Endothelial cell of umbilical vein (primary cell): Measurements from ENCODE around the gene MYO15A. TPM values are rescaled to one million over a fixed set of nuclear protein-coding genes. Genes with fewer than 3 reads are reported as not detected.

Source experiments
- BruUV-seq: library from RNA; stranded (reverse); fragments of 400-500 nt; replicated peaks from 2 replicates; lab custom pipeline; 2021; lab: Mats Ljungman, UMichigan
- CTCF ChIA-PET: fragments of 300-600, 350-600 bp; sonication (Branson Sonifier 250); formaldehyde crosslinking; loops from one replicate; lab custom pipeline; 2021; ENCODE audit warnings: antibody characterized with exemption, inconsistent platforms; lab: Charles Lee
- POLR2A ChIA-PET: fragments of 300-600, 350-600 bp; sonication (Branson Sonifier 250); formaldehyde crosslinking; loops from one replicate; lab custom pipeline; 2021; ENCODE audit warnings: antibody characterized with exemption, inconsistent platforms; lab: Charles Lee
- DNase-seq: peaks from one replicate; pipeline ENCODE4 v3.0.0-alpha.2; 2011; ENCODE audit warnings: low read depth, low spot score
- FAIRE-seq: peaks from 2 replicates; lab custom pipeline; 2011; peaks lifted over from hg19 to GRCh38; lab: Jason Lieb, UNC
- H2AFZ ChIP-seq: 2 replicates; pipeline ENCODE4 v1.6.0; 2012; ENCODE audit warnings: low read depth, low read length, control low read depth, inconsistent platforms
- H3K27ac ChIP-seq: 2 replicates; pipeline ENCODE4 v1.5.1; 2011; ENCODE audit warnings: low read depth, mild to moderate bottlenecking, control low read depth, low read length, moderate library complexity; ENCODE audit not compliant: insufficient read depth
- H3K27me3 ChIP-seq, 2 experiments: 2 replicates each; pipeline versions ENCODE4 v1.6.0 to v1.6.1; 2011; ENCODE audit warnings: low read length in 2 of 2, mixed read lengths in 1 of 2; ENCODE audit not compliant: control insufficient read depth in 2 of 2, insufficient read depth in 2 of 2
- H3K36me3 ChIP-seq, 2 experiments: 2 replicates in 1 of 2; 3 replicates in 1 of 2; pipeline ENCODE4 v1.5.1; 2011; ENCODE audit warnings: low read length in 2 of 2, mild to moderate bottlenecking in 1 of 2, moderate library complexity in 1 of 2; ENCODE audit not compliant: control insufficient read depth in 2 of 2, insufficient read depth in 2 of 2; ENCODE audit errors: extremely low read depth in 1 of 2
- H3K4me1 ChIP-seq: 3 replicates; pipeline ENCODE4 v1.5.1; 2011; ENCODE audit warnings: mild to moderate bottlenecking, low read length; ENCODE audit not compliant: control insufficient read depth, insufficient read depth; ENCODE audit errors: extremely low read depth
- H3K4me2 ChIP-seq: 2 replicates; pipeline ENCODE4 v1.6.1; 2011; ENCODE audit warnings: low read length, control low read depth, mixed read lengths; ENCODE audit not compliant: insufficient read depth
- H3K4me3 ChIP-seq, 3 experiments: fragments of 200-600 bp in 1 of 3; sonication (generic), shearing (Covaris generic) in 1 of 3; replicated peaks in 1 of 3; 2 replicates each; pipeline ENCODE4 v1.5.1; 2011 to 2016; ENCODE audit warnings: control low read depth in 3 of 3, low read length in 3 of 3, mild to moderate bottlenecking in 2 of 3, inconsistent platforms in 1 of 3, low read depth in 1 of 3, moderate library complexity in 1 of 3; ENCODE audit not compliant: insufficient read depth in 1 of 3
- H3K79me2 ChIP-seq: 2 replicates; pipeline ENCODE4 v1.6.0; 2012; ENCODE audit warnings: low read length, inconsistent platforms; ENCODE audit not compliant: control insufficient read depth, insufficient read depth
- H3K9ac ChIP-seq: replicated peaks from 2 replicates; pipeline ENCODE3; 2011; ENCODE audit warnings: low read length, control low read depth; ENCODE audit not compliant: insufficient read depth; ENCODE audit errors: extremely low read depth
- H3K9me1 ChIP-seq: replicated peaks from 3 replicates; pipeline ENCODE4 v1.6.0; 2011; ENCODE audit warnings: mild to moderate bottlenecking, low read length; ENCODE audit not compliant: control insufficient read depth, insufficient read depth; ENCODE audit errors: extremely low read depth
- H3K9me3 ChIP-seq: replicated peaks from 2 replicates; pipeline ENCODE4 v1.5.1; 2012; ENCODE audit warnings: low read length, inconsistent platforms; ENCODE audit not compliant: control insufficient read depth, insufficient read depth
- H4K20me1 ChIP-seq: replicated peaks from 2 replicates; pipeline ENCODE3; 2011; ENCODE audit warnings: mild to moderate bottlenecking, low read length; ENCODE audit not compliant: control insufficient read depth, insufficient read depth; ENCODE audit errors: extremely low read depth
- CTCF ChIP-seq, 2 donors: IDR thresholded peaks; 1 replicate in 1 of 2; 2 replicates in 1 of 2; pipeline ENCODE4 v1.5.1; 2011; ENCODE audit warnings: low read length in 2 of 2, mild to moderate bottlenecking in 2 of 2, moderate library complexity in 2 of 2, control low read depth in 1 of 2, inconsistent platforms in 1 of 2, low read depth in 1 of 2; ENCODE audit not compliant: insufficient read depth in 1 of 2; ENCODE audit errors: extremely low read depth in 1 of 2
- EZH2 ChIP-seq: IDR thresholded peaks from 2 replicates; pipeline ENCODE4 v1.6.1; 2012; ENCODE audit warnings: borderline replicate concordance, low read depth, mild to moderate bottlenecking, moderate library complexity, low read length, inconsistent platforms; ENCODE audit not compliant: severe bottlenecking
- FOS ChIP-seq: IDR thresholded peaks from 2 replicates; pipeline ENCODE4 v1.6.1; 2011; ENCODE audit warnings: mild to moderate bottlenecking, low read length, moderate library complexity, borderline replicate concordance; ENCODE audit not compliant: insufficient read depth
- GATA2 ChIP-seq: IDR thresholded peaks from 2 replicates; pipeline ENCODE4 v1.7.0; 2011; ENCODE audit warnings: low read depth, mild to moderate bottlenecking, moderate library complexity, mixed read lengths, low read length; ENCODE audit not compliant: insufficient read length, insufficient read depth
- JUN ChIP-seq: IDR thresholded peaks from 2 replicates; pipeline ENCODE4 v1.6.1; 2011; ENCODE audit warnings: borderline replicate concordance, low read depth; ENCODE audit not compliant: insufficient read length, insufficient read depth
- MAX ChIP-seq: IDR thresholded peaks from 2 replicates; pipeline ENCODE4 v1.6.1; 2011; ENCODE audit not compliant: insufficient read depth, insufficient read length
- MYC ChIP-seq: IDR thresholded peaks from one replicate; pipeline ENCODE4 v1.6.1; 2011; ENCODE audit warnings: mild to moderate bottlenecking, low read depth, low read length
- POLR2A ChIP-seq: IDR thresholded peaks from 2 replicates; pipeline ENCODE4 v1.6.1; 2012; ENCODE audit warnings: low read depth, mild to moderate bottlenecking, control low read depth, low read length
- POLR2AphosphoS5 ChIP-seq: IDR thresholded peaks from 2 replicates; pipeline ENCODE4 v1.6.1; 2012; ENCODE audit warnings: low read depth, mild to moderate bottlenecking, control low read depth, low read length, moderate library complexity; ENCODE audit not compliant: insufficient read depth
- dilution Hi-C: fragments of 300-500 bp; cut with MboI; formaldehyde crosslinking; loops from one replicate; pipeline ENCODE4 v1.15.0; 2019; ENCODE audit warnings: low sequenced_read_pairs; ENCODE audit not compliant: extremely low pct_ligation_motif_present
- intact Hi-C: fragments of 100-400 bp; cut with micrococcal nuclease; formaldehyde crosslinking; loops from one replicate; pipeline ENCODE4 v1.10.0; 2022
- polyA plus RNA-seq, 4 experiments: library from polyadenylated mRNA; depleted of rRNA in 3 of 4; stranded (reverse) in 3 of 4; unstranded in 1 of 4; fragments of >200 nt; gene quantifications; 2 replicates each; pipeline versions ENCODE4 v1.2.1 to v1.2.3, GENCODE V29; 2011 to 2012; ENCODE audit warnings: missing spikeins in 1 of 4
- total RNA-seq: library from RNA; stranded (reverse); gene quantifications from 2 replicates; pipeline ENCODE4 v1.2.3, GENCODE V29; 2021

The MYO15A gene
- total and polyA plus RNA-seq, 2 donors (not counting 3 experiments of a cell fraction or from before 2014, with no cell fraction given) = 0.46 to 0.82 TPM

GRCh38 chr17:18084256-18084655, 24.3 kb upstream of the MYO15A start:
- H3K4me3 ChIP-seq = no peak overlapping the region
- H3K27me3 ChIP-seq = peaks cover under 1 to 4% of the 10 kb centered on the region in 2 experiments
- FAIRE-seq = no peak
- no peaks in the 10 kb centered on the region for H3K9me1 ChIP-seq
- POLR2A ChIA-PET = no interaction called here
- H3K79me2 ChIP-seq = peaks cover 13% of the 10 kb centered on the region
- dilution Hi-C loops = no loop called here
- H3K27ac ChIP-seq = no peak overlapping the region
- H3K9me3 ChIP-seq = no peaks in the 10 kb centered on the region
- H3K9ac ChIP-seq = no peak overlapping the region
- no peaks in the 10 kb centered on the region for H4K20me1 ChIP-seq
- H3K4me2 ChIP-seq = no peak overlapping the region
- H2AFZ ChIP-seq = no peak overlapping the region
- TF ChIP-seq EZH2 (no peak), MAX (no peak), FOS (no peak), POLR2AphosphoS5 (no peak), GATA2 (no peak), MYC (no peak), JUN (no peak), POLR2A (no peak), CTCF (IDR thresholded peaks at IDR 0.05; ENCODE audit: extremely low read depth in 1 of 2, insufficient read depth in 1 of 2, low read depth in 1 of 2, low read length in 2 of 2) (no peak)
- BruUV-seq = no TSS peak
- DNase-seq = no peak
- CTCF ChIA-PET = no interaction called here
- no peaks in the 10 kb centered on the region for H3K36me3 ChIP-seq
- intact Hi-C loops = no loop called here
- peaks cover 8% of the 10 kb centered on the region for H3K4me1 ChIP-seq
